Skin epidermis (tissue), 12 donors: Measurements from ENCODE around the gene LAPTM5.
A peak's percentile ranks its signal among the peaks of the same experiment; 100 is the strongest.

Experiments used
- H3K27ac ChIP-seq, 21 experiments: fragments of 200-600 bp; sonication (generic) in 11 of 21; one replicate each; pipeline ENCODE4 v1.5.0; 2020; ENCODE audit warnings: mild to moderate bottlenecking in 3 of 21, inconsistent platforms in 2 of 21, moderate library complexity in 2 of 21
- H3K4me3 ChIP-seq, 7 experiments: fragments of 200-600 bp; sonication (generic) in 2 of 7; one replicate each; pipeline ENCODE4 v1.5.0; 2020; ENCODE audit warnings: inconsistent platforms in 2 of 7, mild to moderate bottlenecking in 2 of 7, moderate library complexity in 1 of 7

LAPTM5 gene

DNA sequence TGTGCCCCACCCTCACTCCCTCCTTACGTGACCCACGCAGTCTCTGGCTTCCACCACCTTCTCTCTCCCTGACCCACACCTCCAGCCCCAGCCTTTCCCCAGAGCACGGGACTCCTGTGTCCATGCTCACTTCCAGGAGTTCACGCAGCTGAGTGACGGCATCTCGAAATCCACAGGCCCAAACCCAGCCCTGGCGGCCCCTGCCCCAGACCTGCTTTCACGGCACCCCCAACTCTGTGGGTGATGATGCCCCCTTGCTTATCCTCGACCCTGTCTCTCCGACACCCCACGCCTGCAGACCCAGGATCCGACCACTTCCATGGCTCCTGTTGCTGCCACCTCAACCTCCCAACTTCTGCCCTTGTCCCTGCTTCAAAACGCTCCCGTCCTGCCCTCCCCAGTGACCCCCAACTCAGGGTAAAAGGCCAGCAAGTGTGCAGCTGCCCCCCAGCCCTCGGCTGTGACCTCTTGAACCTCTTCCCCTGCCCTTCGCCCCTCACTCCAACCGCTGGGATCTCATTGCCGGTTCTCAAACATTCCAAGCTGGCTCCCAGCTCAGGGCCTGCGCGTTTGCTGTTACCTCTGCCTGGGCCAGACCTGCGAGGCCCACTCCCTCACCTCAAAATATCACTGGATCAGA lies 30.4 kb upstream of the LAPTM5 start:
- no peak overlapping the region for H3K4me3 ChIP-seq
- H3K27ac ChIP-seq, result peak overlapping the region in 1 of 21 experiments; percentile 41

DNA sequence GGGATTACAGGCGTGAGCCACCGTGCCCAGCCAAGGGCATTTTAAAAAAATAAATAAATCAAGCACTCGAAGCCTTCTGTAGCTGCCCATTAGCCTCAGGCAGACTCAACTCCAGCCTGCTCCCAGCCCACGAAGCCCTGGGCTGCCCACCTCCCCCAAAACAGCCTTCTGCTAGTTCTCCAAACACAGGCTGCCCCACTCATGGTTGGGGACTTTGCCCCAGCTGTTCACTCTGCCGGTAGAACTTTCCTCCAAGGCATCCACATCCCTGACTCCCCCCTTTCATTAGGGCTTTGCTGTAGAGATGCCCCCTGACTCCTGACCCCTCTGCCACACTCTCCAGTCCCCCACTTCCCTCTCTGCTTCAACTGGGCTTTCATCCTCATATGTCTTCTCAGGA lies 29.7 kb upstream of the LAPTM5 start:
- Histone ChIP-seq H3K27ac (peak overlapping the region in 1 of 21 experiments; percentile 41), H3K4me3 (no peak overlapping the region)

DNA sequence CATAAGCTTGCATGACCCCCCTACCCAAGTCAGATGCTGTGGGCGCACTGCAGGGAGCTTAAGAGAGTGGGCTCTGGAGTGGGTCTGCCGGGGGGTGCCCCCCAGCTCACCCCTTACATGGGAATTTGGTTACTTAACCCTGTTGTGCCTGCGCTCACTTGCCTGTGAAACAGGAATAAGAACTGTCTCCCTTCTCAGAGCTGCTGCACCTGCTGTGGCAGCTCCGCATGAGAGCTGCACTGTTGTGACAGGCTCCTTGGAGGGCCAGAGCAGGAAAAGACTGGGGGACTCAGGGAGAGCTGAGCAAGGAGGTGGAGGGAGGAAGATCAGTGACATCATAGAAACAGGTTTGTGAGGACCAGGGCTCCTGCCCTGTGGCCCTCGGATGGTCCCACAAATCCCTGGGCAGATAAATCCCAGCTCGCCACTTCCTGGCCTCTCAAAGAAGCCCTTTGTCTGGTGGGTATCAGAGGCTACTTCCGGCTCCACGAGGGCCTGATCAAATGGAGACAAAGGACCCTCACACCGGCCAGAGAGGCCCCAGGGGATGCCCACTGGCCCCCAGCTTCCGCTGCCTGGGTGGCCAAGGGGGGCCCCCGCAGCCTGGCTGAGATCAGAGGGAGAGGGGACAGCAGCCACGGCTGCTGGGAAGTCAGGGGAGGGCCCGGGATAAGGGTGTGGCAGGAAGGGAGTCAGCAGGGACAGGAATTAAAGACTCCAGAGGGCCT lies 28.9 kb upstream of the LAPTM5 start:
- peak overlapping the region in 1 of 21 experiments; percentile 8 for H3K27ac ChIP-seq
- H3K4me3 ChIP-seq, result no peak overlapping the region

DNA sequence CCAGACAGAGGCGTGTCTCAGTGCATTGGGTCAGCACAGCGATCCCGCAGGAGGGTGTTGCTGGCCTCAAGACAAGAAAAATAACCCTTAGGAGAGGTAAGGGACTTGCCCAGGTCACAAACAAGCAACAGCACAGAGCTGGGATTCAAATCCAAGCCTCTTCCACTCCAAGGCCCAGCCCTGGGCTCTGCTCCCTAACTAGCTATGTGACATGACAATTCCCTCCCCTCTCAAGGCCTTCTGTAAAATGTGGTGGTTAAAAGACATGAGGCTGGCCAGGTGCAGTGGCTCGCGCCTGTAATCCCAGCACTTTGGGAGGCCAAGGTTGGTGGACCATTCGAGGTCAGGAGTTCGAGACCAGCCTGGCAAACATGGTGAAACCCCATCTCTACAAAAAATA lies 28.1 kb upstream of the LAPTM5 start:
- H3K27ac ChIP-seq, result no peak overlapping the region
- no peak overlapping the region for H3K4me3 ChIP-seq

DNA sequence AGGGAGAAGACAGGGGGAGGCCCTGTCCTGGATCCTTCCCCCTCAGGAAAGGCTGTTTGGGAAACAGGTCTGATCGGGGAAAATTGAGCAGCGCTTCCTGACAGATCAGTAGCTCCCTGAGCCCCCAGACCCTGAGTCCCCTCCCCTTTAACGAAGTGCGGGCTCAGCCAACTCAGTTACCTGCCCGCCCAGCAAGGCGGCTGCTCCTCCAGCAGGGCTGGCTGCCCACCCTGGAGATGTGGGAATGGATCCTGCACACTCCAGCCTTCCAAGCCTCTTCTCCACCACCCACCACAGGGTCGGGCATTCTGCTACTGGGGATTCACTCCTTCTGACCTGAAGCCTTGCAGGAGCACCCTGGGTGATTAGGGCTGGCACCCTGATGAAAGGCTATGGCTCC lies 27.6 kb upstream of the LAPTM5 start:
- no peak overlapping the region for H3K27ac ChIP-seq
- no peak overlapping the region for H3K4me3 ChIP-seq

DNA sequence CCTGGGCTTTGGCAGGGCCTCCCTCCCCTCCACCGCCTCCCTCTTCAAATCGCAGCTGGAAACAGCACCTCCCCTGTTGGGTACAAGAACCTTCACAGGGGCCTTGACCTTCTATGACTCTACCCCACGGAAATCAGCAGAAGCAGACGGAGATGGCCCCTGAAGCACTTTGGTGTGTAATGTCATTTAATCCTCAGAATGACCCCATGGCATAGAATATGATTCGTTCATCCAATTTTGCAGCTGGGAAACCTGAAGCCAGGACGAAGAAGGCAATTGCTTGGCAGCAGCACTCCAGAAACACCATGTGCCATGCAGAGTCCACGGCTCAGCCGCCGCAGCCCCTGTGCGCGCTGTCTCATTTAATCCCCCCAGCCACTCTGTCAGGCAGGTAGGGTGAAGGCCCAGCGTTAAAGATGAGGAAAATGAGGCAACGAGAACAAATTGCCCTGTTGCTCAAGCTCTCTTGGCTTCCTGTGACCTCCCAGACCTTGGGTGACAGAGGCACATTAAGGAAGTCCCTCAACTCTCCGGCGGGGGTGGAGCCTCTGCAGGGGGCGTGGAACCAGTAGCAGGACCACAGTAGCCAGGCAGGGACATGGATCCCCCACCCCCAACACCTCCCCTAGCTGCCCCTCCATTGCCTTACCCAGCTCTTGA lies 25.8 kb upstream of the LAPTM5 start:
- Histone ChIP-seq H3K27ac (no peak overlapping the region), H3K4me3 (no peak overlapping the region)

DNA sequence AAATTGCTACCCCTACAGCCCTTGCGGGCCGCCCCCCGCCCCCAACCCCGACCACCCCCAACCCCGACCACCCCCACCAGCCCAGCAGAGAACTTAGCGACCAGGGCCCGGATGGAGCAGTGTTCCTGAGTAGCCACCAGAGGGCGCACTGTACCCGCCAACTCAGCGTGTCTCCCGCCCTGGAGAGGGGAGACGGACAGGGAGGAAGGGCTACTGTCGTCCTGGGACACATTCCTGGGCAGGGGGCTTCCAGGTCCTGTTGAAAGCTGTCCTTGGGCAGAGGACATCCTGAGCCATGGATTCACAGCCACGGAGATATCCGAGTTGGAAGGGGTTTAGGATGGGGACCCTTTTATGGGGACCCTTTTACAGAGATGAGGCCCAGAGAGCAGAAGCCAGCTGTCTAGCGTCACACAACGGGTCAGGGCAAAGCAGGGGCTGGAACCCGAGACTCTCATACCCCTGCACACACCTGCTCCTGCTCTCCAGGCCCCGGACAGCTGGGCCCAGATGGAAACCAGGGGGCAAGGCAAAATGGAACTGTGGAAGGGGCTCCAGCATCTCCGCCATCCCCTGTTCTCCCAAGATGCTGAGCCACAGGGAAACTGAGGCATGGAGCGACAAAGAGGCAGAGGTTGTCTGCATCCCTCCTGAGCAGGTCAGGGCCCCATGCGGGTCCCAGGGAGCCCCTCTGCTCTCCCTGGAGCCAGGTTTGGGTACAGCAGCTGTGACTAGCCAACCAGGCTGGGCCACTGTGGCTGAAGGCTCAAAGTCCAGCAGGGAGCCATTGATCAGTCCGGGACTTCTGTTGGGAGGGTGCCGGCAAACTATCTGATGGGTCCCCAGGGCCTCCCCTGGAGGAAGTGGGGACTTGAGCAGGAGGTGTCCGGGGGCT lies 25.0 kb upstream of the LAPTM5 start:
- Histone ChIP-seq H3K27ac (no peak overlapping the region), H3K4me3 (no peak overlapping the region)

DNA sequence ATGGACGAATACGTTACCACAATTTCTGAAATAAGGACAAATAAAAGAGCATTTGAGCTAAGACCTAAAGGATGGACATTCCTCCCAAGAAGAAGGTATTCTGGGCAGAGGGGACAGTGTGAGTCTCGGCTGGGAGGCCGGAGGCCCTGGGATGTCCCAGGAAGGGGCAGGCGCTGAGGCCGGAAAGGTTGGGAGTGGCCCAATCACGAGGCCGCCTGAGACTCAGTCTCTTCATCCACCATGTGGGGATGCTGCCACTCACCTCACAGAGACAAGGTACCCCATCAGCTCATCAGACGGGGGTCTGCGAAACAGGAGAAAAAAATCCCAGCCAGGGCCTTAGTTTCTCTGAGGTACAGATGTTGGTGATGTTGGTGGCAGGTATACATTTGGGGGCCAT lies 24.3 kb upstream of the LAPTM5 start:
- H3K4me3 ChIP-seq, result no peak overlapping the region
- H3K27ac ChIP-seq, result no peak overlapping the region

DNA sequence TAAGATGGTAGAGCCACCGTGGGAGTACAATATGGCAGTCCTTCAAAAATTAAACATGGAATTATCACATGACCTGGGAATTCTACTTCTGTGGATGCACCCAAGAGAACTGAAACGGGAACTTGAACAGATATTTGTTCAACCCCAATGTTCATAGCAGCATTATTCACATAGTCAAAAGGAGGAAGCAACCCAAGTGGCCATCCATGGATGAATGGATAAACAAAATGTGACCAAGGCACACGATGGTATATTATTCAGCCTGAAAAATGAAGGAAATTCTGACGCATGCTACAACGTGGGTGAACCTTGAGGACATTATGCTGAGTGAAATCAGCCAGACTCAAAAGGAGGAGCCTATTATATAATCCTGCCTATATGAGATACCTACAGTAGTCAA lies 22.8 kb upstream of the LAPTM5 start:
- no peak overlapping the region for H3K27ac ChIP-seq
- H3K4me3 ChIP-seq, result no peak overlapping the region

DNA sequence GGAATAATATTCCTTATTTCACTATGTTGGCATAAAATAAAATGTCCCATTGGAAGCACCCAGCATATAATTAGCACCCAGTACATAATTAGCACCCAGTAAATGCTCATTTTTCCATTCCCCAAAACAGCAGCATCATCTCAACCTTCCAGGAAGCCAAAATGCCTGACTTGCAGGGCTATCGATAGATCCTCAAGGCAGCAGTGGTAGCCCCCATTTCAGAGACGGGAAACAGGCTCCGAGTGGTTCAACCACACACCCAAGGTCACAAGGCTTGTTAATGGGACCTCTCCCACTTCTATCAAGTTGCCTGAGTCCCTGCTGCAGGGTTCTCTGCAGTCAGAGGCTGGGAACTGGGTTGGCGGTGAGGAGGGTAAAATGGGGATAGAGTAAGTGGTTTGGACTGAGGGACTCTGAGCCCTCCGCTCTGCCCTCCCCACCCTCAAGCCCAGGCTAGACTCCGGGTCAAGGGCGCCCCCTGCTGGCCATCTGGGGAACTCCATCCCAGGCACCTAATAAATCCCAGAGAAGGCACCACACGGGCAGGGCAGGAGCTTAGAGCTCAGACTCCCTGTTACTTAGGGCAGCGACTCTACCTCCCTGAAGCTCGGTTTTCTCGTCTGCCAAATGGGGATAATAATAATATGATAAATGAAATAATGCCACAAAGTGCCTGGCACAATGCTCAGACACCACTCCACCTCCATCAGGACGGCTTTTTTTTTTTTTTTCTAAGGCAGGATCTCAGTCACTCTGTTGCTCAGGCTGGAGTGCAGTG lies 21.9 kb upstream of the LAPTM5 start:
- Histone ChIP-seq H3K27ac (no peak overlapping the region), H3K4me3 (no peak overlapping the region)

DNA sequence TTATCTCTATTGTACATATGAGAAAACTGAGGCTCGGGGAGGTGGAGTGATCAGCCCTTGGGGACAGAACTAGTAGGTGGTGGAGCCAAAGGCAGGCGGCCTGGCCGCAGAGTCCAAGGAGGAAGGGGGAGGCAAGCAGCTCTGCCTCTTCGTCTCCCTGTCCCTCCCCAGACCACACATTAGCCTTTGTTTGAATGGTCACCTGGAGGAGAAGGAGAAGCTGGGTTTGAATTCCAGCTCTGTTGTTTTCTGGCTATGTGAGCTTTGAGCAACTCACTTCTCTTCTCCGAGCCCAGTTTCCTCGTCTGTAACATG lies 21.4 kb upstream of the LAPTM5 start:
- H3K27ac ChIP-seq, result no peak overlapping the region
- no peak overlapping the region for H3K4me3 ChIP-seq

DNA sequence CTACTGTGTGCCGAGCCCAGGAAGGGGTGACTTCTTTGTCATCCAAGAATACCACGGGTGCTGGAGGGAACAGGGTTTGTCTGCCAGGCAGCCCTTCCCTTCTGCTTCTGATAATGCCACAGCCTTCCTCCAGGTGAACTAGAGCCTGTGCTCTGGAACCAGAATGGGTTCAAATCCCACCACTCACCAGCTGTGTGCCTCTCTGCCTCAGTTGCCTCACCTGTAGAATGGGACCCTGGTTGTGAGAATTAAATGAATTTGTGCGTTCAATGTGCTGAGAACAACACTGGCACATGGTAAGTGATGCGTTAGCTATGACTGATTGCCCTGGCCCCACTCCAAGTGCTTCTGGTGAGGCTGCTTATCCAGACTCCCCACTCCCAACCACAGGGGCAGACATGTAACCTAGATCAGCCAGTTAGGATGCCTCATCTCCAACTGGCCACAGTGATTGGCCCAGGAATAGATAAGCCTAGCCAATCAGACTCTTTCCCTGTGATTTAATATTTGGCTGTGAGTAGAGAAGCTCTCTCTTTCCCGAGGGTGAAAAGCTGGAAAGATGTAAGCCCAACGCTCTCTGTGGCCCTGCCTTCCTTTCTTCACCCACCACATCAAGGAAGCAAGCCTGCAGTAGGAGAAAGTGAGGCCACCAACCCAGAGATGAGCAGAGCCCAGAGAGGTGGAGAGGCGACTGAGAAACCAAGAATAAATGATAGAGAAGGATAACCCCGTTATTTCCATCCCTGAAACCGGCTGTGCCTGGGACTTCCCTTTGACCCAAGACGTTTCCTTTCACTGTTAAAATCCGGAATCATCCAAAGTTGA lies 20.8 kb upstream of the LAPTM5 start:
- Histone ChIP-seq H3K27ac (peak overlapping the region in 1 of 21 experiments; percentile 25), H3K4me3 (no peak overlapping the region)

DNA sequence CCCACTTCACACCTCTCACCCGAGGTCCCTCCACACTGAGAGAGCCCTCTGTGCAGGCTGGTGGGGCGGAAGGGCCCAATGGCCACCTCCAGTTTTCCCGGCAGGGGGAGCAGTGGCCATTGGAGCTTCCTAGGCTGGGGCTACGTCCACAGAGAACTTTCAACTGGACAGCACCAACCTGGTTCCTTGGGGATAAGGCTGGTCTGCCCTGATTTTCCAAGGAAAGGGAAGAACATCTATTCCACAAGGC lies 20.3 kb upstream of the LAPTM5 start:
- H3K4me3 ChIP-seq, result no peak overlapping the region
- H3K27ac ChIP-seq, result peak overlapping the region in 1 of 21 experiments; percentile 25

DNA sequence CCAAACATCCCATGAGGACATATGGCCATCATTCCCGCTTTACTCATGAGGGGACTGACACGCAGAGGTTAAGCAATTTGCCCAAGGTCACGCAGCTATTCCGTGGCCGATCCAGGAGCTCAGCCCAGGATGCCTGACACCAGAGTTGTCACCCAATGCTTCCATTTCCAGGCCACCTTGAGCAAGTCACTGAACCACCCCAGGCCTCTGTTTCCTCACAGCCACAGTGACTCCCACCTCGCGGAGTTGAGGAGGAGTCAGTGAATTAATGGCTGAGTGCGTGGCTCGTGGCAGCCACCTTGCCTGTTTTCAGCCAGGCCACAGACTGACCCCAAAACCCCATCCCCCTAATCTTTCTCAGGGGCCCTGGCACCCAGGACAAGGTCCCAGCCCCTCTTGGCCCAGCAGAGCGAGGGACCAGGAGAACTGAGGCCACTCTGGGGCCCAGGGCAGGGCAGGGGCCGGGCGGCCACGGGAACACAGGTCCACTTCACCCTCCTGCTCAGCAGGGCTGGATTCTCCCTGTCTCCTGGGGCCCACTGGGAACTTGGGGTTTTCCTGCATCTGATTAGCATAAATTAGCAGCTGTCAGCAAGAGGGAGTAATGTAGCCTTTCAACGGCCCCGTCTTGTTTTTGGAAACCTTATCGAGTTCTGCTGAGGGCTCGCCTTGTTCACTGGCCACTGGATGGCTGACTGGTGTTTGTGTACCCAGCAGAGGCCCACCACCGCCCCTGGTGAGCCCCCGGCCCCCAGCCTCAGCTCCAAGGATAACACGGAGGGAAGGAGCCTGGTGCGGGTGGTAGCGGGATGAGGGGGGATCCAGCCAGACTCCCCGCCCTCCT lies 19.7 kb upstream of the LAPTM5 start:
- no peak overlapping the region for H3K4me3 ChIP-seq
- H3K27ac ChIP-seq, result no peak overlapping the region

DNA sequence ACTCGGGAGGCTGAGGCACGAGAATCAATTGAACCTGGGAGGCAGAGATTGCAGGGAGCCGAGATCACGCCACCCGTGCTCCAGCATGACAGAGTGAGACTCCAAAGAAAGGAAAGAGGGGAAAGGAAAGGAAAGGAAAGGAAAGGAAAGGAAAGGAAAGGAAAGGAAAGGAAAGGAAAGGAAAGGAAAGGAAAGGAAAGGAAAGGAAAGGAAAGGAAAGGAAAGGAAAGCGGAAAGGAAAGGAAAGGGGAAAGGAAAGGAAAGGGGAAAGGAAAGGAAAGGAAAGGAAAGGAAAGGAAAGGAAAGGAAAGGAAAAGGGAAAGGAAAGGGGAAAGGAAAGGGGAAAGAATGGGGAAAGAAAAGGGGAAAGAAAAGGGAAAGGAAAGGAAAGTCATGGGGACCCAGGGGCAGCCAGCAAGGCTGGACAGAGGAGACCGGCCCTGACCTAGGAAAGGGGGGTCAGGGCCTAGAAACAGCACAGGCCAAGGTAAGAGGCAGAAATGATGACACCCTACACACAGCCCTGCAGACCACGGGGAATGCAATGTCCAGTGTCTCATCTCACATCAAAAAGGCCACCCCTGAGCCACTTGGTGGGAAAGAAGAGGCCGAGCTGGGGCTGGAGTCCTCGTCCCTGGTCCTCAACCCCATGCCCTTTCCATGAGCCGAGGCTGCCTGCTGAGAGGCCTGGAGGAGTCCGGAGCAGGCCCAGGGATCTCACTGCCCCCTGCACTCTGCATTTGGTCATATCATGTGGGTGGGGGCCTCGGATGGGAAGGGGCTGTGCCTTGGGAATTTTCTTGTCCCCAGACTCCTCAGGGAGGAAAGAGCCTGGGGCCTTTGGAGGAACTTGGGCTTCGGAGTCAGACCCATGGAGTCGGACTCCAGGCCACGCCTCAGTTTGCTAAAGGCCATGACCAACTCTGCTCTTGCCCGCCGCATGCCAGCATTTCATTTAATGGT lies 18.8 kb upstream of the LAPTM5 start:
- Histone ChIP-seq H3K27ac (no peak overlapping the region), H3K4me3 (no peak overlapping the region)

DNA sequence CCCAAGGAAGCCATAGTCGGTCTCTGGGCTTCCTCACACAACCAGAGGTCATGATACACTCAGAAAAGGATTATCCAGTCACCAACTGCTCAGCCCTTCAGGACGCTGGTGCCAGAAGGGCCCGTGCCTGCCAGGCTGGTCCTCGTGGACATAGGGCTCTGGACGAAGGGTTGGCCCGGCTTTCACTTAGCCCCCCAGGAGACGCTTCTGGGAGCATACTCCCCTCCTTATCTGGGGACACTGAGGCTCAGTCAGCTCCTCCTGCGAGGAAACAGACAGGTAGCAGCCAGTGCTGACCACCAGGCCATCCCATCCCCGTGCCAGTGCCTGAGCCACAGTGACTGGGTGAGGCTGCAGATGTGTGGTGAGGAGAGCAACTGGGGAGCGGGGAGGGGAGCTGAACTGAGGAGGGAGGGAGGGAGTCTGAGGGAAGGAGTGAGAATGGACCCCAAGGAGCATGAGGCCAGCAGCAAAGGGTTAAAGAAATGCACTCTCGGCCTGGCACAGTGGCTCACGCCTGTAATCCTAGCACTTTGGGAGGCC lies 17.9 kb upstream of the LAPTM5 start:
- Histone ChIP-seq H3K27ac (no peak overlapping the region), H3K4me3 (no peak overlapping the region)
